NCI-H146 treated with DMSO at 0.1 percent for 48 hours (cell line): Measurements from ENCODE around the gene KRTAP27-1.

Experiments
- DNase-seq: peaks from one replicate; lab custom pipeline; 2025; ENCODE audit not compliant: unreplicated experiment; lab: John Stamatoyannopoulos, UW

The KRTAP27-1 gene, protein sequence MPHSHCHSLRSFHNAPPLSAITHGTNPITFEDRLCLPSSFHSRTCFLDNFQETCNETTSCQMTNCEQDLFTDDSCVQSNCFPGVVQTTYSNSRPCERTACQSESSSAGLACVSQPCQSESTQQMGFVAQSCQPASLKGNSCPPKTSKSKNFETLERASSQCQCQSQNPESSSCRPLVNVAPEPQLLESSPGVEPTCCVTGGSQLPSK

DNA sequence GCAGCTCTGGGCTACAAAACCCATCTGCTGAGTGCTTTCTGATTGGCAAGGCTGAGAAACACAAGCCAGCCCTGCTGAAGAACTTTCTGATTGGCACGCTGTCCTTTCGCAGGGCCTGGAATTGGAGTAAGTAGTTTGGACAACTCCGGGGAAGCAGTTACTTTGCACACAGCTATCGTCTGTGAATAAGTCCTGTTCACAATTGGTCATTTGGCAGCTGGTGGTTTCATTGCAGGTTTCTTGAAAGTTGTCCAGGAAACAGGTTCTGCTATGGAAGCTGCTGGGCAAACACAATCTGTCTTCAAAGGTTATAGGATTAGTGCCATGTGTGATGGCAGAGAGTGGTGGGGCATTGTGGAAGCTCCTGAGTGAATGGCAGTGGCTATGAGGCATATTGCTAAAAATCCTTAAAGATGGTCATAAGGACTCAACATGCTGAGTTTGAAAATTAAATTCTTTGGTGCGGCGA lies at the start of gene KRTAP27-1:
Gene KRTAP27-1, minus strand, starts transcription at position 419 of the 469 bp plus-strand sequence. Its CDS starts 26 bp downstream, at position 393.
- no peak for DNase-seq

DNA sequence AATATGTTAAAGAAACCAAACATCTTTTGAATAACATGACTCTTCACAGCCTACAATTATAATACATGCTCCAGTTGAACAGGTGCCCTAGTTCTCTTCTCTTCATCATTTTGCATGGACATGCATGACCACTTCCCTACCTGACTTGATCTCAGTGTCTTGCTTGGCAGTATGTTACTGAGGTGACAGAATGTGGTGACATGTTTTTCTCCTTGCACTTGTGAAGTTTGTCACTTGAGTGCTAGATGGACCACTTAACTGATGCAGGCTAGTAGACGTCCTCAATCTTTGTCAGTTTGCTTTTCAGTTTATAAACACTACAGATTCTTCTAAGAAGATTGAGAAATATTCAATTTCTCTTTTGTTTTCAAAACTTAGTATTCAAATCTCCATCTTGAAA lies 44.7 kb upstream of the KRTAP27-1 start:
- no peak for DNase-seq

DNA sequence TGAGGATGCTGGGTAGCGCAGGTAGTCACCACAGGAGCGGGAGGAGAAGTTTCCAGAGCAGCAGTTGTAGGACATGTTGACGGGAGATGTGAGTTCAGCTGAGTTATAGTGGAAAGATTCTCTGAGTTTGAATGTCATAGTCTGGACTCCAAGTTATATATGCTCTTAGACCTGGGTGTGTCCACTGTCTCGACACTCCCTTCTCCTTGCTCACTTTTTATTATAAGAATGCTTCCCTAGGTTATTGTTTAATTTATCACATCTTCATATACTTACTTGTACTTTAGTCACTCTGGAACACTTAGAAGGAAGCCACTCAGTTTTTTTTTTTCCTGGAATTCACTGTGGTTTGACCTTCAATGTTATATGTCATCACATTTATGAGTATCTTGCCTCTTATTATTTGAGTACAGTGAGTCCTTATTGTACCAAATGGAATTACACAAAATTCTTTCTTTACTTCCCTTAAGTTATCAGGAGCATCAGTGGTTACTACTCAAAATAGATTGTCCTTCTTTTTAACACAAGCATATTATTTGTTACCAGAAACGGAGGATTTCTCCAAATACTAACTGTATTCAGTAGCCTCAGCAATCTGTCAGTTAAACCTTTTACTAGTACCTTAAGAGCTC lies 34.8 kb upstream of the KRTAP27-1 start, which contains the start of gene KRTAP13-2:
Gene KRTAP13-2, minus strand, starts transcription at position 133 of the 632 bp plus-strand sequence. Its CDS starts 58 bp downstream, at position 75.
- no peak for DNase-seq

DNA sequence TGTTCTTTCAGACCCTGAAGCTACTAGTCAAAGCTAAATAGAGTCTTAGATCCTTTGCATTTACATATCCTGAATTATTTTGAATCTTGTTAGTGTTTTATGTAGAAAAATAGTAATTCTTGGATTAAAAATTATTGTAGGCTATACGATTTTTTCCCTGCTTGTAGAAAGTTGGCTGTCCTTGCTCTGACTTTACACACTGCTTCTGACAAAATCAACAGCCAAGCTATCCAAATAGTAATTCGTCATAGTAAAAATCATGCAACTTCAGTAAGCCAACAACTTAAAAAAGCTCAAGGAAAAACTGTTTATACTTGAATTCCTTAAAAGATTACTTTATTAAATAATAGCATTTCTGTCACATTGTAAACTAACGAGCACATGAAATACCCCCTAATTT lies 18.4 kb upstream of the KRTAP27-1 start:
- DNase-seq, result no peak

DNA sequence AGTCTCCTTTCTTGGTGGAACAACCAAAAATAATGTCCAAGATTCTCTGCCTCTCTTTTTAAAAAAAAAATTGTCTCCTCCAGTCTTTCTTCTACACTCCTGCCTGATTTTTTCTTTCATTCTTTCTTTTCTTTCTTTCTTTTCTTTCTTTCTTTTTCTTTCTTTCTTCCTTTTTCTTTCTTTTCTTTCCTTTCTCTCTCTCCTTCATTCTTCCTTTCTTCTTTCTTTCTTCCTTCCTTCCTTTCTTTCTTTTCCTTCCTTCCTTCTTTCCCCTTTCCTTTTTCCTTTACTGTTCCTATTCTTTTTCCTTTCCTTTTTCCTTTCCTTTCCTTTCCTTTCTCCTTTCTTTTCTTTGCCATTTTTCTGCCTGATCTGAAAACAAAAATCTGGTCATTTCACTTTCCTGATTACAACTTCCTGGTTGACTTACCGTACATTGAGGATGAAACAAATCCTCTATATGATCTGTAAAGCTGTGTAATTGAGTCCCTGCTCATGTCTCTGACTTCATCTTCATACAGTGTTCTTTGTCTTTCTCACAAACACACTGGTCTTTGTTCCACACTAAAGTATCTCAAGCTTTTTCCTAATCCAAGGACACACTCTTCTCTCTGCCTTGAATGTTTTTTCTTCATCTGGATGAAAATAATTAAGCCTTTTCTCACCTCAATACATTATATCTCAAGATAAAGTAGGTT lies 17.0 kb upstream of the KRTAP27-1 start:
- no peak for DNase-seq

DNA sequence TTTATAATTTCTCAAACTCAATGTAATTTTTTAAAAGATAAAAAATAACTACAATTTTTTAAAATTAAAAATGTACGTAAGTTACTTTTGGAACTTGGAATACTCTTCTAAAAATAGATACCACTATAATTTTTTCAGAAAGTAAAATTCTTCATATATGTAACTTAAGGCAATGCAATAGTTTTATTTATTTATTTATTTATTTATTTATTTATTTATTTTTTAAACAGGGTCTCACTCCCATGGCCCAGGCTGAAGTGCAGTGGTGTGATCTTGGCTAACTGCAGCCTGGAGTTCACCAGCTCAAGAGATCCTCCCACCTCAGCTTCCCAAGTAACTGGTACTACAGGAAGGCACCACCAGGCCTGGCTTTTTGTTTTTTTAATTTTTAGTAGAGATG lies 14.0 kb upstream of the KRTAP27-1 start:
- no peak for DNase-seq

DNA sequence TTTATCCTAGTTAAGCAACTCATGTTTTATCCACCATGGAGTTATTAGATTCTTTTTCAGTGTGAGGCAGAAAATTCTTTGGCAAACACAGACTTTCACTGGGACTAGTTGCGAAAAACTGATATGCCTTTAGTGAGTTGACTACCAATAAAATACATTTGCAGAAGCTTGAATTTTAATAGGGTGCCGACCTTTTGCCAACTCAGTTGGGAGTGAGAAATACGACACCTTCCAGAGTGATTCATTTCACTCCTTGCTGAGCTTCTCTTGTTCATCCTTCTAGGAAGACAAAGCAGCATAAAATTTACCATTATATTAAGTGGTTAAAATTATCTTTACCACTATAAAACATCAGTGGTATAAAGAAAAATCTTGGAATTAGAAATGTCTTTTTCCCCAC lies 12.1 kb upstream of the KRTAP27-1 start:
- peak; percentile 52 for DNase-seq

DNA sequence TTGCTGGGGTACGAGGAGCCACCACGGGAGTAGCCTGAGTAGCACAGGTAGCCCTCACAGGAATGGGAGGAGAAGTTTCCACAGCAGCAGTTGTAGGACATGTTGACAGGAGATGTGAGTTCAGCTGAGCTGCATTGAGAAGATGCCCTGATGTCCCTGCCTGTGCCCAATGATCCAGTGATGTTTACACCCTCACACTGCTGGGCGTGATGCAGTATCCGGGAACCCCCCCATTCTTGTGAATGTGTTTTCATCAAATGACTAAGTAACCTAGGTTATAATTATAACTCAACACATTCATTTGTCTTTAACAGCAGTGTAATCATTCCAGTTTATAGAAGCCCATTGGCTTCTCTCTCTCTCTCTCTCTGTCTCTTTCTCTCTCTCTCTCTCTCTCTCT lies 11.0 kb upstream of the KRTAP27-1 start, which contains the start of gene KRTAP23-1:
Gene KRTAP23-1, minus strand, starts transcription at position 101 of the 400 bp plus-strand sequence. Its CDS starts 0 bp downstream, at position 101.
- DNase-seq, result no peak

DNA sequence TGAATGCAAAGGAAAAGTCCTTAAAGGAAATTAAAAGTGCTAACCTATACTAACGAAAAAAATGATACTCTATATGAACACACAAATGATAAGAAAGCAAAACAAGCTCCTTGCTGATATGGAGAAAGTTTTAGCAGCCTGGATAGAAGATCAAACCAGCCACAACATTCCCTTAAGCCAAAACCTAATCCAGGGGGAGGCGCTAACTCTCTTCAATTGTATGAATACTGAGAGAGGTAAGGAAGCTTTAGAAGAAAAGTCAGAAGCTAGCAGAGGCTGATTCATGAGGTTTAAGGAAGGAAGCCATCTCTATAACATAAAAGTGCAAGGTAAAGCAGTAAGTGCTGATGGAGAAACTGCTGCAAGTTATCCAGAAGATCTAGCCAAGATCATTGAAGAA lies 7.5 kb upstream of the KRTAP27-1 start:
- DNase-seq, result no peak

DNA sequence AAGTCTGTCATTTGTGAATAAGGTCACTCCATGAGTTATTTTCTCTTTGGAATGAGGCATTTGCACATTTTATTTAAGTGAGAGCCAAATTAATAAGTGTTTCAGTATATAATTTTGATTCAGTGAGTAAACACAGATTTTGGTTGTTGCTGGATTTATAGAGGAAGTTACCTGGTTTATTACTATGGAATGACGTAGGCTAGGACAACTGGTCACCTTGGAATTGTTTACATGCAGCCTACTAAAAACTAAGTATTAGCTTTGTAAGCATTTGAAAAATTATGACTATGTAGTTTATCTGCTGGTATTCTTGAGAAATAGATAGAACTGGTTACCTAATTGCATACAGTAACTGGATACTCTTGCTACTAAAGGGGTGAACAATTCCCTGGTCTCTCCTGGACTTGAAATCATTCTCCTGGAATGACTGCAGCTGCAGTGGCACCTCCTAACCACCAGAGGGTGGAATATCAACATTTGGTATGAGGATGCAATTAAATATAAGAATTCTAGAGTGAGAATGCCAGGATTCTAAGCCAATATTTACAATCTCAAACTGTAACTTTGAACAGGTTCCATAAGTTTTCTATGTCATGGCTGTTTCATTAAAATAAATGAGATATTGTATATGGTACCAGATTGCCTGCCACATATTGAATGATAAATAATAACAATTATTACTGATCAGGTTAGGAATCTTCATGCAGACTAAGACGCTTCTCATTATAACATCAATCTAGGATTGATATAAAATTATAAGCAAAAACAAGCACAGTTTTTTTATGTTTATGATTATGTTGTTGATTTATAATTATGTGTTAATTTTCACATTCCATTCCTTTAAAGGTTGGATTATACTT lies 3.5 kb upstream of the KRTAP27-1 start:
- peak; percentile 27 for DNase-seq

DNA sequence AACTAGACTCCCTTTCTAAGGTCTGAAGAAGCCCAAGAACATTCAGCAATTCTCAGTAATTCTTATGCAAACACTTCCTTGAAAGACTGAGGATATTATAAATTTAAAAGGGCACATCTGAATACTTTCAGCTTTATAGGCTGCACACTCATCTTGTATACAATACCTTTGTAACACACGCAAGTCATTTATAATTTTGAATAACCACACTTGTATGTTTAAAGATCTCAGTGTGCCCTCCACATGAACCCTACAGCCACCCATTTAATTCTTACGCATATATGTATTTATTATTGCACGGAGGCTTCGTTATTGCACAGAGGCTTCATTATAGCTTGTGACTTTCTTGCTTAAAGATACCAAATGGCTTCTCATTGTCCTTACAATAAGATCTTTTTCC lies 1.2 kb upstream of the KRTAP27-1 start:
- no peak for DNase-seq

DNA sequence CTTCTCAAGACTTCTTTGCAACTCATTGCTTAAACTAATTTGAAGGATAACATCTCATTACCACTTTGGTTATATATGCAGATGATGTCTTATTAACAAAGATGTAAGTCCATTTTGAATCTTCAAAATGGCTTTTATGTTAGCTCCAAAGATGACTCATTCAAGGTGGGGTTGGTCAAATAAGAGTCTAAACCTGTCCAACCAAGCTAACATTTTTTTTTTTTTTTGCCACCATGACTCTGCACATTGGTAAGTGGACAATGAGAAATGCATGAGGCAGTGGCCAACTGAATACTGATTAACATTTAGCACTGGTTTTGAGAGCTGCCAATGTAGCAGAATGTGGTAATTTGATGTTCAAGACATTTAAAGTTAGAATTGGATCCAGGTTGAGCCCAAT lies 278 bp upstream of the KRTAP27-1 start:
- DNase-seq, result no peak

DNA sequence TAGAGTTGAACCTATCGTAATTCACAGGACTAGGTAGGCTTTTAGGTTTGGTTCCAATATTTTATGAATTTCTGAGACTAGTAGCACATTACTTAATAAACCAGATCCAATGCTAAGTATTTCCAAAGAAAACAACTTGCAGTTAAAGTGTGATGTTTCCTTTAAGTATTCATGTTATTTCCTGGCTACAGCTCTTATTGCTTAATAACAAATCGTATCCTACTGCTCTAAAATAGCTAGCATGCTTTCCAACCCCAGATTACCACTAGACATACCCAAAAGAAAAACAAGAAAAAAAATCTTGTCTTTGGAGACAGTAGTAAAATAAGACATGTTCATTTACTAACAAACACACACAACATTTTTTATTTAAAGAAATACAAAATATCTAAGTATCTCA lies 898 bp downstream of the KRTAP27-1 start:
- DNase-seq, result no peak

DNA sequence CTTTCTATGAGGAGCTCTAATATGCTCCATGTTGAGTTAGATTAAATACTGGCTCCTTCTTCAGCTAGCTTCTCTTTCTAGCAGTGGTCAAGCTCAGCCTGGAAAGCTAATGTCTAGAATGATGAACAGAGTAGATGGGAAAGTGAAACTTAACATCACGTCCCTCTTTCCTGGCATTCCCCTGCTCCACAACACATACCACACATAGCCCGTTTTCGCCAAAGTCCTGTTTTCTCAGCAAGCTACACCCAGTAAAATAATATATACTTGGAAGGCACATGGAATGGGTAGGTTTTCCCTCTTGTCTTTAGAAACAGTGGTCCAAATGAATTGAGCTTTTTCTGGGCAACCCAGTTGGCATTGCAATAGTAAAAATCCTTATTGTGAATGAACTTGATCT lies 3.8 kb downstream of the KRTAP27-1 start:
- DNase-seq, result no peak

DNA sequence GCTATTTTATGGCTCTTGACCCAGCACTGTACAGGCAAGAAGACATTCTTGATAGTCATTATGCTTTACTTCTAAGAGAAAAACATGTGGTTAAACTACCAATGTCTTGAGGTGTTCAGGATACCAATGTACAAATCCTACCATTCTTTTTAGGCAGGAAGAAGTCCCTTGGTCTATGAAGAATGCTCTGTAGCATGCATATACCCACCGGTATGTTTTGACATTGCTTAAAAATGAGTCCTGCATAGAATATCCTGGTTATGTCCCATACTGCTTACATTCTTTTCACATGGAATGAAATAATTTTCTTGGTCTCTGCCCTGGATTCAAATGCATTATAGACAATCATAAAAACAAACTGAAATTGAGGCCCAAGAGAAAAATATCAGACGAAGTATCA lies 4.8 kb downstream of the KRTAP27-1 start:
- DNase-seq, result no peak

DNA sequence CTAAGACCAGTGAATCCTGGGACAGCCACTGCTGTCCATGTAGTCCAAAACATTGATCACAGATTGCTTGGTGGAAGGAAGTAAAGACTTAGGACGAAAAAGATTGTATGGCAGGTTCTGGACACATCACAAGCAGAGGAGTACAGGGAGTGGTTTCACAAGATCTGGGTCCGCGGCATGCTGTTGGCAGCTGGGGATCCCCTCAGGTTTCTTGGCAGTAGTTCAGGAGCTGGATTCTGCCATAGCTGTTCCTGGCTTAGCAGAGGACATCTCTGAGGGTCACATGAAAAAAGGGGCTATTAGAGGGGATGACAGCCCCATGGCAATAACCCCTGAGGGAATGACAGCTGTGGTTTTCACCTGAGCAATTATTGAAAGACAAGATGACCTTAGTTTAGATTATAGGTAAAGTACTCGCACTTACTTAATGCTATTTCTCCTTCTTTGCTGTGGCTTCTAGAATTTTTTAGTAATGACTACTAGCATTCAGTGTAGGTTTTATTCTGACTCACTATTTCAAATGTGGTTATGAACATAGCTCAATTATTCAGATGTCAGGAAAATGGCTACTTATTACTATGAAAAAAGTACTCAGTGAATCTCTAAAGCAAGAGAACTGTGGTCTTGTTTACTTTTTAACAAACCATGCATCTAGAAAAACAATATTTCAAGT lies 8.2 kb downstream of the KRTAP27-1 start:
- DNase-seq, result no peak

DNA sequence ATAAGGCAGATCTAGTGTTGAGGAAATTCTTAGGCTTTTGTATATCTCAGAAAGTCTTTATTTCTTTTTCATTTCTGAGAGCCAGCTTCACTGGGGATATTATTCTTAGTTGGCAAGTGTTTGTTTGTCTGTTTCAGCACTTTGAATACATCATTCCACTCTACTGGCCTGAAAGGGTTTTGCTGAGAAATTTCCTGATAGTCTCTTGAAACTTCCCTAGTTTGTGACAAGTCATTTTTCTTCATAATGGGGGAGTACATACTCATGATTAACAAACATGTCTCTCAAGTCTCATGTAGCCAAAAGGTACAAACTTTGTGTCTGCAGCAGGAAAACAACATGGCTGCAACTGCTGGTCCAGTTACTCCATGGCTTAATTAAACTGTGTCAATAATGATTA lies 11.1 kb downstream of the KRTAP27-1 start:
- DNase-seq, result no peak

DNA sequence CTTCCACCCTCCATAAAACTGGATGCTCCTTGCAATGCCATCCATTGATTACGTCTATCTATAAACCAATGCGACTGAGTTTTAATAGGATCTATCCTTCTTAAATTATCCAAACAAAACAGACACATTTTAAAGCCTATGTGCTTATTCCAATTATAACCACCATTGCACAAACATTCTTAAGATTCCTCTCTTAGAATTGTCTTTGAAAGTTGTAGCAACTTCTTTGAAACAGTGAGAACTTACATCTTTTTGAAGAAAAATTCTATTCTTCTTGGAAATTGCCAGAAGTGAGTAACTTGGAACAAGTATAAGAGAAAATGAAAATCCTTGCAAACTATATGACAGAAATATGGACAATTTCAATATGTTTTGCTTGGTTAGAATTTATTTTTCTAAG lies 17.3 kb downstream of the KRTAP27-1 start, which contains the start of gene KRTAP26-1:
Gene KRTAP26-1, minus strand, starts transcription at position 101 of the 400 bp plus-strand sequence. CDS start 280 bp downstream, outside the sequence.
- no peak for DNase-seq

DNA sequence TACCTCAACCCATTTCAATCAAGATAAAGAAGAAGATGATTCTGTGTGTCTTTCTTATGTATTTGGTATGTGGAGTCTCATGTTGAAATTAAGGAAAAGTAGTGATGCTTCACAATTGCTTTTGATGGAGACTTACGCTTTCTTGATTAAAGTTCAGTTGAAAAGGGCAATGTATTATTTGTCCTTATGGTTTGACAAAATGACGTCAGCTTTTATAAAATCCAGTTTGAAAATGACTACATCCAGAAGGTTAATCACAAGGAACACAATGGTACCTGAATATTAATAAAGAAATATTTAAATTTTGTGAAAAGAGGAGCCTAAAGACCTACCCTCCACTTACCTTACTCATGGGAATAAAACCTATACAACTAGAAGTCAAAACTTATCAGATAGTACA lies 21.8 kb downstream of the KRTAP27-1 start:
- no peak for DNase-seq

DNA sequence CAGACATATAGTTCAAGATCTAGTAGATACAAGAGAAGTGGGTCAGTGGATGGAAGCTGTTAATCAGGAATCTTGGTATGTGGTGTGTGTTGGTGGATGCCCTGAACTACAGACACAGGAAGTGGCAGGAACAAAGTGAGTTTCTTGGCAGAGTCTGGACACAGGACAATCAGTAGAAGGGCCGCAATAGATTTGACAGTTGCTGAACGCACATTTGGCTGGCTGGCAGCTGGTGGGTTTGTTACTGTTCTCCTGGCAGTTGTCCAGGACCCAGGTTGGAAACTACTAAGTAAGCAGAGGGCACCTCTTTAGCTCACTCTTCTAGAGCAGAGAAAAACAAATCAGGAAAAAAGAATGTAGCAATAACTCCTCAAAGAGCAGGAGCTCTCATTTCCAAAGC lies 30.6 kb downstream of the KRTAP27-1 start:
- no peak for DNase-seq
